ENCODE data around the gene TJP3. TPM values are rescaled to one million over a fixed set of nuclear protein-coding genes. Genes with fewer than 3 reads are reported as not detected.

TJP3 gene
- total RNA-seq, 1 experiment from 2014 or later = not detected

DNA sequence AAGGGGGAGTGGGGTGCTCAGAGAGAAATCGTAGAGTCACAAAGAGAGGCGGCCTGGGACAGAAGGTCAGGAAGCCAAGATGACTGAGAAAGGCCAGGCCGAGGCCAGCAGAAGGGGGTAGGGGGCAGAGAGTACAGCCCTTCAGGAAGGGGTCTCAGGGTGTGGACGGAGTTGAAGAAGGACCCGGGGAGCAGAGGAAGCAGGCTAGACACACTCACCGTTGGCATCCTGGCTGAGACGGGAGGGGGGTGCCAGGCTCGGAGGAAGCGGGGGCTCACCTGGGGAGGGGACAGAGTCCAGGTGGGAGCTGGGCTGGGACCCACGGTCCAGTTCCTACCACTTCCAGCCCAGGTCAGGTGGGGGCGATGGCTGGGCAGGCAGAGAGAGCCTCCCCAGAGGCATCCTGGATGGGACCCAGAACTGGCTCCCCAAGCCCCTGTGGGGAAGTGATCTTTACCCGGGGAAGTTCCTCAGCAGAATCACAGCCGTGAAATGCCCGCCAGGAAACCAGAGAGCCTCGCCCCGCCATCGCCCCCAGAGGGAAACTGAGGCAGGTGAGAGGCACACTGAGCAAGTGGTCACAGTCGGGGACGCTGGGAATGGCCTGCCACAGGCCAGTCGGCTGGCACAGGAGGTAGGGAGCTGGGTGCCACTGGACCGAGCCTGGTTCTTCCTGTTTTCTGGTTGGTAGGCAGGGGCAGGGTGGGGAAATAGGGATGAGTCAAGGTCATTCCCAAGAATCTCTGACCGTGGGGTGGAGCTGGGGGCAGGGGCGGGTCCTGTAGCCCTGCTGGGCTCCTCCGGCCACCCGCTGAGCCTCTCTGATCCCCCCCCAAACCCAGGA lies 76.6 kb downstream of the TJP3 start:
- no peak for DNase-seq (ENCODE audit: low spot score)

DNA sequence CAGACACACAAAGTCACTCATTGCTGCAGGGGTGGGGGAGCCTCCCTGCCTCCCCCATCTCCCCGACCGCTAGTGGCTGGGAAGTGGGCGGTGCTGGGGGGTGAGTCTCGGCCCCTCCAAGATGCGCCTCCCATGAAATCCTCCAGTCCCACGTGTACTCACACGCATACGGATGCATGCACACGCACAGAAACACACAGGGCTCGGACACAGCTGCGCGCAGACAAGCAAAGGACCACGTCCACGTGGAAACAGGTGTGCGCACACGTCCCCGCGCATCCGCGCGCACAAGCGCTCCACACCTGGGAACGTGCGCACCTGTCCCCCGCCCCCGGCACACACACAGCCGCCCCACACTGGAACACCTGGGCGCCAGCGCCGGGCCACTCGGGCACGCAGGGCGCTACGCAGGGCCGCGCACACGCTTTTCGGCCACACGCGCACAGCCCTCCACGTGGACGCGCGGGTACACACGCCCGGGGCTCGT lies 77.3 kb downstream of the TJP3 start:
- DNase-seq (ENCODE audit: low spot score) = no peak

DNA sequence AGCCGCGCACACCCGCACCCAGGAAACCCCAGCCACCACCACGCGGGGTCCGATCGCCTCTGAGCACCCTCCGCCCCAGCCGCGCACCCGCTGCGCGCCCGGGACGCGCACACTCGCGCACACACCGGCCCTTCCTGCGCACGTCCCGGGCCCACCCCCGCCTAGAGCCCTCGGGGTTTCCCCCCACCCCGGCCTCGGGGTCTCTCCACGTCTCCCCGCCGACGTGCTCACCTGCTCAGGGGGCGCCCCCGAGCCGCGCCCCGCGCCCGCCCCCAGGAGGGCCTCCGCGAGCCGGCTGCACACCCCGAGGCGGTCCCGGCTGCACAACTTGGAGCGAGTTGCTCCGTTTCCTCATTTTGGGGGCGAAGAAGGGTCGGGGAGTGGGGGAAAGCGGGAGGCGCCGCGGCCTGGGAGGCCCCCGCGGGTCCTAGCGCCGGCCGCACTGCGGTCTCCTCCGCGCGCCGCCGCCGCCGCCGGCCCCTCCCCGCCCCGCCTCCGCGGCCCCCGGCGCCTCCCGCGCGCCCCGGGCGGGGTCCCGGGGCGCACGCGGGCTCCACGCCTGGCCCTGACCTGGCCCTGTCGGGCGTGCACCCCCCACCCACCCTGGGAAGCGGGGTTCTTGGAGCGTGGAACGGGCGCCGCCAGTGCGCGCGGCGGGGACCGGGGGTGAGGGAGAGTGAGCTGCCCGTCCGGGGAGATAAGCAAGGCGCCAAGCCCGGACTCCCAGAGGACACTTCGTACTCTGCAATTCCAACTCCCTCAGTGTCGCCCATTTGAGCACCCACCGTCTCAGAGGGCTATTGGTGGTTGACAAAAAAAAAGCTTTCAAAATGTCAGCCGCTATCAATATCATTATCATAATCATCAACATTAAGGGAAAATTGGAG lies 78.0 kb downstream of the TJP3 start, which contains the start of gene MATK:
Gene MATK (minus strand): TSS at position 444 of the 887 bp plus-strand sequence. CDS start 1,246 bp downstream, outside the sequence.
- DNase-seq (ENCODE audit: low spot score) = no peak

GRCh38 chr19:3788996-3789778 lies 81.0 kb downstream of the TJP3 start:
- no peak for DNase-seq (ENCODE audit: low spot score)

DNA sequence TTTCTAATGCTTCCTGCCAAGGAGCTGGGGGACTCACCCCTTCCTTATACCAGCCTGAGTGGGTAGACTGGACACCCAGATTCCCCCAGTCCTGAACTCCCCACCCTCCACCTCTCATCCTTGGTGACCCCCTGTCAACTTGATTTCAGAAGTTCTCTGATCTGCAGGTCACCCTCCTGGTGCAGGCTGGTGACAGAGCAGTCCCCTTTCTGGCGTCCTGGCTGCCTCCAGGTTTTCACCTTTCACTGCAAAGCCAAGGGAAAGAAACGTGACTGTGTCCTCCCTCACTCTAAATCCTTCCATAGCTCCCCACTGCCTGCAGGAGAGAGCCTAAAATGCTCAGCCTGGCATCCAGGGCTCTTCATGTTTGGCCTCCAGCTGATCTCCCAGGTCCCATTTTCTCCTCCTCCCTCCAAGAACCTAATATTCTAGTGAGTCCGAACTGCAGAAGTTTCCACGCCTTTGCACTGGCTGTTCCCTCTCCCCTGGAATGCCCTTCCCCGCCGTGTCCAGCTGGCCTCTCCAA lies 82.1 kb downstream of the TJP3 start:
- DNase-seq (ENCODE audit: low spot score) = no peak

DNA sequence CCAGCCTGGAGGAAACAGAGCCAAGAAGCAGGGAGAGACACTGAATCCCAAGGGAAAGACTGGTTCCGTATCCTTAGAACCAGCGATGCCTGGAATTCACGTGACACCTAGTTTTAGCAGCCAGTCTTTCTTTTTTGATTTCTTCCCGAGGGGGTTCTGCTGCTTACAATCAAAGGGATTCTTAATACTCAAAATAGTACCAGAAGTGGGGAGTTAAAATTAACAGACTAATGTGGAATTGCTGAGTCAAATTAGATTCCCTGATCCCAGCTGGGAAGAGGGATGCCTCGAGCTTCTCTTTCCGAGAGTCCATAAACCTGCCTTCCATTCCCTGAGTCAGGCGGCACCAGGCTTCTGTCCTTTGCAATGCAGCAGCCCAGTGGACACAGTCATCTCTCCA lies 82.8 kb downstream of the TJP3 start:
- no peak for DNase-seq (ENCODE audit: low spot score)

- no peak for DNase-seq (ENCODE audit: low spot score)
Measured at GRCh38 chr19:3792114-3792513, 83.9 kb downstream of the TJP3 start.

DNA sequence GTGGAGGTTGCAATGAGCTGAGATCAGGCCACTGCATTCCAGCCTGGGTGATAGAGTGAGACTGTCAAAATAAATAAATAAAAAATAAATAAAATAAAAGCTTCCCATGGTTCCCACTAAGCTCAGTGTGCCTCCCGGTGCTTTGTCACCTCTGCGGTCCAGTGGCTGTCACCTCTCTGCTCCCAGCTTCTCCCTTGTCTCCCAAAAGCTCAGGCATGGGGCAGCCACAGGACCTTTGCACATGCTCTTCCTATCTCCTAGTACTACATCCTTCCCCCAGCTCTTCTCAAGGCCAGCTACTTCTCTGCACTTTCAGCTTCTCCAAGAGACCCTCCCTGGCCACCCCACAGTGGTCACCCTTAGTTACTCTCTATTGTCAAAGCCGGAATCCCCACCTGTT lies 85.6 kb downstream of the TJP3 start:
- no peak for DNase-seq (ENCODE audit: low spot score)

GRCh38 chr19:3796358-3796757 lies 88.2 kb downstream of the TJP3 start:
- DNase-seq (ENCODE audit: low spot score) = no peak

DNA sequence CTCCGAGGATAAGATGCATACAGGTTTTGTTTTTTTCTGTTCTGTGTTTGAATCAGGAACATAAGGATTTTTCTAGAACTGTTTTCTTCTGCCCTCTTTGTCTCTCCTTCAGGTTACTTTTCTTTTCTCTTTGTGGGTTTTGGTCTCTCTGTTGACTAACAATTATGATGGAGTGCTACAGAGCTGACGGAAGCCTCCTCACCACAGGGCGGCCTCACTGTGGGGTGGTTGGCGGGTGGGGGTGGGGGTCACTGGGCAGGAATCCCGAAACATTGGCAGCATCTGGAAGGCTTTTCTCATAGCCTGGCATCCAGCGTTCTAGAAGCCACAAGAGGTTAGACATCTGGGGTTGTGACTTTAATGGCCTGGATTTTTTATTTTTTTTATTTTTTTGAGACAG lies 90.0 kb downstream of the TJP3 start:
- DNase-seq (ENCODE audit: low spot score) = peak; percentile 41

Other genes starting within 250 kb of the TJP3 start
- gene SMIM24, start 227.9 kb upstream of the TJP3 start, total RNA-seq (2014; rRNA removed; shearing (Covaris generic)) = not detected in 2 replicates
- not detected in 2 replicates for gene SMIM44, start 224.9 kb upstream of the TJP3 start, total RNA-seq (2014; rRNA removed; shearing (Covaris generic))
- 6.9 and 11.0 TPM in 2 replicates for gene DOHH, start 207.7 kb upstream of the TJP3 start, total RNA-seq (2014; rRNA removed; shearing (Covaris generic))
- gene FZR1, start 202.1 kb upstream of the TJP3 start, total RNA-seq (2014; rRNA removed; shearing (Covaris generic)) = 20.0 and 24.3 TPM in 2 replicates
- gene TEKTIP1, start 169.2 kb upstream of the TJP3 start, total RNA-seq (2014; rRNA removed; shearing (Covaris generic)) = not detected in 2 replicates
- gene MFSD12, start 150.8 kb upstream of the TJP3 start, total RNA-seq (2014; rRNA removed; shearing (Covaris generic)) = 32.1 and 55.1 TPM in 2 replicates
- gene HMG20B, start 135.4 kb upstream of the TJP3 start, total RNA-seq (2014; rRNA removed; shearing (Covaris generic)) = 72.2 and 90.8 TPM in 2 replicates
- gene GIPC3, start 122.9 kb upstream of the TJP3 start, total RNA-seq (2014; rRNA removed; shearing (Covaris generic)) = not detected in 2 replicates
- gene TBXA2R, start 101.5 kb upstream of the TJP3 start, total RNA-seq (2014; rRNA removed; shearing (Covaris generic)) = 1.6 TPM in 1 of 2 replicates, not detected in the other
- gene CACTIN, start 81.6 kb upstream of the TJP3 start, total RNA-seq (2014; rRNA removed; shearing (Covaris generic)) = 12.1 and 13.9 TPM in 2 replicates
- gene PIP5K1C, start 7.9 kb upstream of the TJP3 start, total RNA-seq (2014; rRNA removed; shearing (Covaris generic)) = 5.3 and 6.8 TPM in 2 replicates
- gene APBA3, start 53.3 kb downstream of the TJP3 start, total RNA-seq (2014; rRNA removed; shearing (Covaris generic)) = 11.4 and 15.8 TPM in 2 replicates
- 74.4 and 75.7 TPM in 2 replicates for gene MRPL54, start 54.3 kb downstream of the TJP3 start, total RNA-seq (2014; rRNA removed; shearing (Covaris generic))
- not detected in 2 replicates for gene RAX2, start 63.8 kb downstream of the TJP3 start, total RNA-seq (2014; rRNA removed; shearing (Covaris generic))
- gene MATK, start 78.0 kb downstream of the TJP3 start, total RNA-seq (2014; rRNA removed; shearing (Covaris generic)) = 0.04 TPM in 1 of 2 replicates, not detected in the other
- not detected in 2 replicates for gene ZFR2, start 160.7 kb downstream of the TJP3 start, total RNA-seq (2014; rRNA removed; shearing (Covaris generic))
- gene ATCAY, start 172.3 kb downstream of the TJP3 start, total RNA-seq (2014; rRNA removed; shearing (Covaris generic)) = not detected in 2 replicates
- not detected in 2 replicates for gene NMRK2, start 224.7 kb downstream of the TJP3 start, total RNA-seq (2014; rRNA removed; shearing (Covaris generic))